ENCODE results near the gene DDX39B. TPM values are rescaled to one million over a fixed set of nuclear protein-coding genes. Genes with fewer than 3 reads are reported as not detected.
A peak's percentile ranks its signal among the peaks of the same experiment; 100 is the strongest.
"Not testable (repeated sequence)": the region's sequence is repeated elsewhere in the genome, so short reads cannot be mapped to it uniquely, and the experiment has no call there.

Gene DDX39B
- total RNA-seq, result 100 to 1,000 TPM in 3 of 6 experiments, 10 to 100 TPM in 3; 85.2 to 145 (median 102) TPM
- long read RNA-seq, transcript DDX39B-214 (11 exons, 2,003 nt), result major isoform, 9 of 13 reads
- long read RNA-seq, partial matches to known transcripts, result 1 of 13 reads
- long read RNA-seq, other reads (novel, unspliced or antisense), result 1 of 13 reads

- peaks cover 0 to 34% (median 12%) of the 10 kb centered on the region in 4 donors for H3K36me3 ChIP-seq
- intact Hi-C loops (cut with DNase I), result no loop called here
- under 1% methylated on average over 35 of the region's 43 CpGs for WGBS (ENCODE audit: insufficient coverage, low coverage, low lambda C conversion rate, missing lambda C conversion rate)
- H3K27me3 ChIP-seq, result no peaks in the 10 kb centered on the region
- no peaks in the 10 kb centered on the region for H3K9me3 ChIP-seq
- TF ChIP-seq CTCF (IDR thresholded peaks at IDR 0.05), result no peak
- TF ChIP-seq POLR2A (IDR thresholded peaks at IDR 0.05), result peak; percentile 72
- DNase-seq (peak; percentile 96 to 97 (median 97)), ATAC-seq (peak; percentile 83 to 90 (median 88))
- peak within 1 kb of the TSS; percentile 88 to 98 (median 97) for H3K27ac ChIP-seq
- peaks cover 0 to 29% (median 13%) of the 10 kb centered on the region in 4 donors for H3K4me1 ChIP-seq
- peak within 1 kb of the TSS; percentile 56 to 78 (median 78) for H3K4me3 ChIP-seq
Measured at GRCh38 chr6:31541658-31542521, at the start of gene DDX39B. DDX39B (minus strand) TSS chr6:31542003; CDS start chr6:31540532, 1,471 bp downstream.

- 79% methylated on average over 3 of the region's 5 CpGs for whole genome bisulfite sequencing (ENCODE audit: insufficient coverage, low coverage, low lambda C conversion rate, missing lambda C conversion rate)
- intact Hi-C loops (cut with DNase I); DNase-seq; H3K27me3 ChIP-seq; H3K4me1 ChIP-seq; H3K4me3 ChIP-seq; H3K9me3 ChIP-seq; H3K36me3 ChIP-seq; ATAC-seq; H3K27ac ChIP-seq: not testable (repeated sequence)
Measured at GRCh38 chr6:31590691-31591090, 48.9 kb upstream of the DDX39B start.

- ATAC-seq, result no peak
- H3K9me3 ChIP-seq, result no peaks in the 10 kb centered on the region
- H3K27me3 ChIP-seq, result no peaks in the 10 kb centered on the region
- H3K4me3 ChIP-seq, result no peak overlapping the region
- intact Hi-C loops (cut with DNase I), result no loop called here
- H3K36me3 ChIP-seq, result no peaks in the 10 kb centered on the region
- no peaks in the 10 kb centered on the region for H3K4me1 ChIP-seq
- DNase-seq, result no peak
- TF ChIP-seq CTCF (IDR thresholded peaks at IDR 0.05) (no peak), POLR2A (IDR thresholded peaks at IDR 0.05) (no peak)
- WGBS (ENCODE audit: insufficient coverage, low coverage, low lambda C conversion rate, missing lambda C conversion rate), result 37% methylated on average over 8 of the region's 9 CpGs
- no peak overlapping the region for H3K27ac ChIP-seq
Measured at GRCh38 chr6:31588871-31589650, 47.3 kb upstream of the DDX39B start.

DNA sequence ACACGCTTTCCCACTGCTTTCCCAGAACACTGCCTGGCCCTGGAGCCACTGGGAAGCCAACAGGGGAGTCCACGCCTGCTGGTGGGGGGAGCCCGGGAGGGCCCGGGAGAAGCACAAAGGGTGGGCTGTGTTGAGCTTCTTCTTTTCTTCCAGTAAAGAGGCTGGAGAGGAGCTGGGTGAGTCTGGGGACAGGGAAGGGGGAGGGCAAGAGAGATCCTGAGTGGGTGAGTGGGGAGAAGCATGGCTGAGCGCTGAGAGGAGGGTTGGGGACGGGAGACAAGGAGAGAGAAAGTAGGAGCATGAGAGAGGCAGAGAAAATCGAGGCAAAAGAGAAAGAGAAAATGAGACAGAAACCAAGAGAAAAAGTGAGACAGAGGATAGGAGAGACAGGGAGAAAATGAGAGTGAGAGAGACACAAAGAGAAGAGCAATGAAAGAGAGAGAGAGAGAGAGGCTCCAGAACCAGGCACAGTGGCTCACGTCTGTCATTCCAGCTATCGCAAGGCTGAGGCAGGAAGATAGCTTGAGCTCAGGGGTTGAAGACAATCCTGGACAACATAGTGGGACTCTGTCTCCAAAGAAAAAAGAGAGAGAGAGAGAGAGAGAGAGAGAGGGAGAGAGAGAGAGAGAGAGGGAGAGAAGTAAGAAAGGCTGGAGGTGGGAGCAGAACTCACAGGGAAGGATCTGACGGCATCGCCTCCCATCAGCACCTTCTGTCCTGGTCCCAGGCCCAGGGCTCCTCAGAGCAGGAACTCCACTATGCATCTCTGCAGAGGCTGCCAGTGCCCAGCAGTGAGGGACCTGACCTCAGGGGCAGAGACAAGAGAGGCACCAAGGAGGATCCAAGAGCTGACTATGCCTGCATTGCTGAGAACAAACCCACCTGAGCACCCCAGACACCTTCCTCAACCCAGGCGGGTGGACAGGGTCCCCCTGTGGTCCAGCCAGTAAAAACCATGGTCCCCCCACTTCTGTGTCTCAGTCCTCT is 46.3 kb upstream of the DDX39B start:
- H3K27me3 ChIP-seq, result no peaks in the 10 kb centered on the region
- DNase-seq (no peak), ATAC-seq (no peak)
- WGBS (ENCODE audit: insufficient coverage, low coverage, low lambda C conversion rate, missing lambda C conversion rate), result 60% methylated on average over 10 of the region's 12 CpGs
- intact Hi-C loops (cut with DNase I), result no loop called here
- H3K36me3 ChIP-seq, result no peaks in the 10 kb centered on the region
- H3K27ac ChIP-seq, result peak overlapping the region in 1 of 3 donors; percentile 26
- TF ChIP-seq CTCF (IDR thresholded peaks at IDR 0.05) (no peak), POLR2A (IDR thresholded peaks at IDR 0.05) (no peak)
- H3K4me1 ChIP-seq, result no peaks in the 10 kb centered on the region
- H3K4me3 ChIP-seq, result peak overlapping the region in 1 of 3 donors; percentile 9
- no peaks in the 10 kb centered on the region for H3K9me3 ChIP-seq
